ENCODE data around the gene EML4.

DNA sequence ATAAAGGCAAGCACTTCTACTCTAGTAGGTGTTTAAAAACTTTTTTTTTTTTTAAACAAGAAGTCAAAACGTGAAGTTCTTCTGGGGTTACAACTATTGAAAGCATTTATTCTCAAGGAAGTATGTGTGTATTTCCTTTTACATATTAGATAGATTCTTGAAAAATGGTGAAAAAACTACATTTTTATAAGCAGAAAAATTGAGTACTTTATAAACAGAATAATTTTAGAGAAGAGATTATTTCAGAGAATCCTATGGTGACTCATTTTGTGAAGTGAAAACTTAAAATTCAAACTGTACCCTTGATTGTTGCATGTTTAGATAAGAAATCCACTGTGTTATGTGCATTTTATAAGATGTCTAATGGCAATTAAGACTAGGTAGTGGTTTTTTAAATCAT lies 2.9 kb downstream of the EML4 start:
- TF ChIP-seq, protein P1, sequence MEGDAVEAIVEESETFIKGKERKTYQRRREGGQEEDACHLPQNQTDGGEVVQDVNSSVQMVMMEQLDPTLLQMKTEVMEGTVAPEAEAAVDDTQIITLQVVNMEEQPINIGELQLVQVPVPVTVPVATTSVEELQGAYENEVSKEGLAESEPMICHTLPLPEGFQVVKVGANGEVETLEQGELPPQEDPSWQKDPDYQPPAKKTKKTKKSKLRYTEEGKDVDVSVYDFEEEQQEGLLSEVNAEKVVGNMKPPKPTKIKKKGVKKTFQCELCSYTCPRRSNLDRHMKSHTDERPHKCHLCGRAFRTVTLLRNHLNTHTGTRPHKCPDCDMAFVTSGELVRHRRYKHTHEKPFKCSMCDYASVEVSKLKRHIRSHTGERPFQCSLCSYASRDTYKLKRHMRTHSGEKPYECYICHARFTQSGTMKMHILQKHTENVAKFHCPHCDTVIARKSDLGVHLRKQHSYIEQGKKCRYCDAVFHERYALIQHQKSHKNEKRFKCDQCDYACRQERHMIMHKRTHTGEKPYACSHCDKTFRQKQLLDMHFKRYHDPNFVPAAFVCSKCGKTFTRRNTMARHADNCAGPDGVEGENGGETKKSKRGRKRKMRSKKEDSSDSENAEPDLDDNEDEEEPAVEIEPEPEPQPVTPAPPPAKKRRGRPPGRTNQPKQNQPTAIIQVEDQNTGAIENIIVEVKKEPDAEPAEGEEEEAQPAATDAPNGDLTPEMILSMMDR (IDR thresholded peaks at IDR 0.05): no peak
- TF ChIP-seq POLR2A (IDR thresholded peaks at IDR 0.05): no peak

All from tibial nerve (tissue), 3 donors.